Testis (tissue), 2 donors: ENCODE data around the gene ICE2.

Experiments used
- CTCF ChIP-seq, 3 experiments: fragments of 450-650 bp in 2 of 3; fragments of 200-600 bp in 1 of 3; sonication (generic) in 1 of 3; IDR thresholded peaks; one replicate each; pipeline ENCODE4 v1.5.1; 2016 to 2019; ENCODE audit warnings: antibody characterized with exemption in 3 of 3, mild to moderate bottlenecking in 2 of 3, moderate library complexity in 1 of 3
- POLR2A ChIP-seq: fragments of 450-650 bp; IDR thresholded peaks from one replicate; pipeline ENCODE4 v1.6.1; 2017; ENCODE audit warnings: antibody characterized with exemption, mild to moderate bottlenecking, moderate library complexity

- TF ChIP-seq CTCF (IDR thresholded peaks at IDR 0.05), result no peak
- no peak for TF ChIP-seq POLR2A
Measured at GRCh38 chr15:60442763-60443162, 36.2 kb downstream of the ICE2 start.
